ENCODE measurements around the gene SLC9A9.

The SLC9A9 gene

GRCh38 chr3:143266927-143267326 is 581.3 kb downstream of the SLC9A9 start:
- DNase-seq: no peak

- DNase-seq: no peak
Observed at GRCh38 chr3:143266511-143266910, 581.8 kb downstream of the SLC9A9 start.

- no peak for DNase-seq
Observed at GRCh38 chr3:143265501-143266070, 582.7 kb downstream of the SLC9A9 start.

- DNase-seq: no peak
Observed at GRCh38 chr3:143263852-143264513, 584.3 kb downstream of the SLC9A9 start.

- DNase-seq: no peak
Observed at GRCh38 chr3:143261848-143262247, 586.4 kb downstream of the SLC9A9 start.

GRCh38 chr3:143258692-143259091 is 589.6 kb downstream of the SLC9A9 start:
- no peak for DNase-seq

GRCh38 chr3:143256416-143256815 is 591.9 kb downstream of the SLC9A9 start:
- DNase-seq: no peak

GRCh38 chr3:143255739-143256138 is 592.5 kb downstream of the SLC9A9 start:
- no peak for DNase-seq

GRCh38 chr3:143252931-143253330 is 595.3 kb downstream of the SLC9A9 start:
- no peak for DNase-seq

GRCh38 chr3:143249014-143249413 is 599.3 kb downstream of the SLC9A9 start:
- no peak for DNase-seq

- no peak for DNase-seq
Observed at GRCh38 chr3:143247073-143247472, 601.2 kb downstream of the SLC9A9 start.

- DNase-seq: no peak
Observed at GRCh38 chr3:143245692-143246091, 602.6 kb downstream of the SLC9A9 start.

- no peak for DNase-seq
Observed at GRCh38 chr3:143244516-143245063, 603.7 kb downstream of the SLC9A9 start.

- no peak for DNase-seq
Observed at GRCh38 chr3:143243686-143244085, 604.6 kb downstream of the SLC9A9 start.

- DNase-seq: no peak
Observed at GRCh38 chr3:143242691-143243090, 605.6 kb downstream of the SLC9A9 start.

GRCh38 chr3:143242101-143242500 is 606.2 kb downstream of the SLC9A9 start:
- no peak for DNase-seq

- DNase-seq: no peak
Observed at GRCh38 chr3:143241481-143241951, 606.8 kb downstream of the SLC9A9 start.

GRCh38 chr3:143240886-143241285 is 607.4 kb downstream of the SLC9A9 start:
- no peak for DNase-seq

GRCh38 chr3:143239031-143239430 is 609.2 kb downstream of the SLC9A9 start:
- DNase-seq: peak; percentile 73

- DNase-seq: peak; percentile 33
Observed at GRCh38 chr3:143237077-143237627, 611.1 kb downstream of the SLC9A9 start.

GRCh38 chr3:143236226-143236964 is 611.9 kb downstream of the SLC9A9 start:
- DNase-seq: peak; percentile 83

- no peak for DNase-seq
Observed at GRCh38 chr3:143235614-143236204, 612.6 kb downstream of the SLC9A9 start.

GRCh38 chr3:143234526-143234925 is 613.7 kb downstream of the SLC9A9 start:
- no peak for DNase-seq
